GM19397 (cell line): Measurements from ENCODE around the gene TIGD3.

ENCODE experiments used
- ATAC-seq: cut with Tn5 transposase; IDR thresholded peaks from one replicate; pipeline ENCODE4 v1.9.1; 2021; ENCODE audit warnings: mild to moderate bottlenecking, moderate library complexity; ENCODE audit not compliant: unreplicated experiment

Gene TIGD3

GRCh38 chr11:65404638-65405339 lies 50.2 kb downstream of the TIGD3 start:
- no peak for ATAC-seq
